HTERT RPE-1 (cell line): ENCODE measurements around the gene MIB2.

ENCODE experiments used
- in situ Hi-C: fragments of 300-500 bp; cut with MboI; formaldehyde crosslinking; loops from 4 replicates; pipeline ENCODE4 v1.14.3; 2020; ENCODE audit warnings: low sequenced_read_pairs

MIB2 gene

DNA sequence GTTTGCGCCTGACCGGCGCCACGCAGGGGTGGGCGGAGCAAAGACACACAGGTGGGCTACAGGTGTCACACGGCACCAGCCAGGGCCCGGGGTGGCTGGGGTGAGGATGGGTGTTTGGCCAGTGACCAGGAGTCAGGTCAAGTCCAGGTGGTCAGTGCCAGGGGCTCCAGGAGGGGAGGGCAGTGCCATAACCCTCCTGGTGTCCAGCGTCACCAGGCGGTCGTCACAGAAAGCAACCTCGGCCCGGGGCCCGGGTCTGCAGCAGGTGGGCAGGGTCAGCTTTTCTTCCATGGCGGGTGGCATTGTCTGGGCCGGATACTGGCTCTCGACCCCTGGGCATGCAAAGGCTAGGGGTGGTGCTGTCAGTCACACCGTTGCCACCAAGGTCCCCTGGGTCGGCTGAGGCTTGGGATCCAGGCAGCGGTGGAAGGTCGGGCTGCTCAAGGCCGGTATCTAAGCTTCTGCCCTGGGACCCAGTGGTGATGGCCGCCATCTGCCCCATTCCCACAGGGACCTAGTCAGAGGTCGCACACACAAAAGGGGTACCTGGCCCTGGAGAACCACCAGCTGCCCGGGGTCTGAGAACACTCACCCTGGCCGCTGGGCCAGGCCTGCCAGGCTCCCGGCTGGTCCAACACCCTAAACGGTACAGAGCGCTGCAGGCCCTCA, 17.1 kb upstream of the MIB2 start:
- in situ Hi-C loops = no loop called here

GRCh38 chr1:1598720-1599029, 16.6 kb upstream of the MIB2 start:
- in situ Hi-C loops = no loop called here

- in situ Hi-C loops = no loop called here
These were observed 16.0 kb upstream of the MIB2 start for GRCh38 chr1:1599030-1599934.

DNA sequence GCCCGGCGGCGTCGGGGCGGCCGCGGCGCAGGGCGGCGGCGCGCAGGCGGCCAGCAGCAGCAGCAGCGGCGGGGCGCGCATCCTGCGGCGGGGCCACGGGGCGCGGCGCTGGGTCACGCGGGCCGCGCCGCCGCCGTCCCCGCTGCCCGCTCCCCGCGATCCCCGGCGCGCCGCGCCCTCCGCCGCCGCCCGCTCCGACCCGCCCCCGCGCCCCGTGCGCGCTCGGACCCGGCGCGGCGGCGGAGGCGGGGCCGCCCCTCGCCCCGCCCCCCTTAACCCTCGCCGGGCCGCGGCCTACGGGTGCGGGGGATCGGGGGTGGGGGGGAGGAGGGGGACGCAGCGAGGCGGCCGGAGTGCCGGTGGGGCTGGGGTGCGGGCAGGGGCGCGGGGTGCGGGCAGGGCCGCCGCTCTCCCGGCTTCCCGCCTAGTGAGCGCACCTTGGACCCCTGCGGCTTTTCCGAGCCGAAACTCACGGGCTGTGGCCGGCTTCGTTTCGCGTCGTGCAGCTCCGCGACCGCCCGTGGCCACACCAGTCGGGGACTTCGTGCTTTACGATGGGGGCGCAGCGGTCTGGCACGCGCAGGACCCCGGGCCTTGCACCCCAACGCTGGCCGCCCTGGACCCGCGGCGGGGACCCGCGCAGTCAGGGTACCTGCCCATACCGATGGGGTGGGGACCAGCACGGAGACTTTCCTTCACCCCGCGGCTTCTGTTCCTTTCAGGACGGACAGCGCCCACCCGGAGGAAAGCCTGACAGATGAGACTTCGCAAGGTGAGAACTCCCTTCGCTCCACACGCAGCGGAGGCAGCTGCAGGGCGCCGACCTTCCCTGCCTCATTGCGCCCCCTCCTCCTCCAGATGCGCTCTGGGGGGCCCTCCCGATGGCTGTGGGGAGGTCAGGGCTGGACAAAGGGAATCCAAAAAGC, 15.1 kb upstream of the MIB2 start, which contains the start of gene FNDC10:
TSS of gene FNDC10 (minus strand) at position 201 of the 926 bp plus-strand sequence. CDS start at position 81, 120 bp downstream.
- in situ Hi-C loops = no loop called here

DNA sequence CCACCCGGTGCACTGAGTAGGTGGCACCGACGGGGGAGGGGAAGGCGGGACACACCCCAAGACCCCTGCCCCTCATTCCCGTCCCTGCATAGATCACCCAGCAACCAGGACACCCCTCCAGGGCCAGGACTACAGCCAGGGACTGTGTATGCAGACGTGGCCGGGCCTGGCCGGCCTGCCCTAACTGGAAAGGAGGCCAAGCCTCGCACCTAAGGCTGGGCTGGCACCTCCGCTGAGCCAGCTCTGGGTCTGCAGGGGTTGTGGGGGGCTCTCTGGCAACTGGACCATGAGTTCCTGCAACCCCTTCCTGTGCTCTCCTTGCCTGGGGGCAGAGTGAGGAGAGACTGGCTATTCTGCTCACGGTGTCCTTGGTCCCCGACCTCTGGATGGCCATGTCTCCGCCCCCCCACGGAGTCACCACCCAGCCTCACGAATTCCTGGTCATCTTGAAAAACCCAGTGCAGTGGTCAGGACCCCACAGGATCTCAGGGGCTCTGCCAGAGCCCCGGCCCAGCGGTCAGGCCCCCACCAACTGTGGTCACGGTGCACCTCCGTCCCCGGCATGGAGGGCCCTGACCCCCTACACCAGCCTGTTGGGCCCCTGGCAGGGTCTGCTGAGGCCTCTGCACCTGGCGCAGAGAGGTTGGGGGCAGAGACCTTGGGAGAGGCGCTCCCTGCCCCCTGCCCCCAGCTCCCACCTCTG, 14.3 kb upstream of the MIB2 start:
- in situ Hi-C loops = no loop called here

DNA sequence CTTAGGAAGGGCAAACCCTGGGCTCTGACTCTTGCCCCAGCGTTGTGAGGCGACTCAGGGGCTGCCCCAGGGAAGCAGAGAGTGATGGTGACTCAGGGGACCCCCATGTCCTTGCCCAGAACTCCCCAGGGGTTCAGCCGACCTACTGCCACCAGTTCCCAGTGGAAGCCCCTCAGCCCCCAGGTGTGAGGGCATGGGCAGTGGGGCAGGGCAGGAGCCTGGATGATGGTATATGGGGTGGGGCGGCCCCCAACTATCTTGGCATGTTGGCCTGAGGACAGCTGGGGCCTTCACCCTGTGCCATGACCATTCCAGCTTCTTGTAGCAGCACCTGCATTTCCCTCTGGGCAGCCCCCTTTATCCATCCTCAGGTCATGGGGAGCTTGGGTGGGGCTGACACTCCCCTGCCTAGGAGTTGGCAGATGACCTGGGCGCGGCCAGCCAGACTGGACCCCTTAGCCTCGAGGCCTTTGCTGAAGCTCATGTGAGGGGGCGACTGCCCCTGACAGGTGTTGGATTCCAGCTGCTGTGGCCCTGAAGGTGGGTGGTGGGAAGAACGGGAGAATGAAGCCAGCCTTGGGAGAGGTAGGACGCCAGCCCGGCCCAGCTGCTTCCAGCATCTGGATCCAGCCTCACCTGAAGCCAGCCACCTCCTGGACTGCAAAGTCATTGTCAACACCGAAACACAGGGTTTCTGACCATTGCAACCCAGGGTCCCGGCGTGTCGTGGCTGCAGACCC, 13.6 kb upstream of the MIB2 start:
- in situ Hi-C loops = no loop called here

- in situ Hi-C loops = no loop called here
These were observed 12.9 kb upstream of the MIB2 start for GRCh38 chr1:1602304-1602967.

GRCh38 chr1:1602968-1603506, 12.3 kb upstream of the MIB2 start:
- in situ Hi-C loops = no loop called here

DNA sequence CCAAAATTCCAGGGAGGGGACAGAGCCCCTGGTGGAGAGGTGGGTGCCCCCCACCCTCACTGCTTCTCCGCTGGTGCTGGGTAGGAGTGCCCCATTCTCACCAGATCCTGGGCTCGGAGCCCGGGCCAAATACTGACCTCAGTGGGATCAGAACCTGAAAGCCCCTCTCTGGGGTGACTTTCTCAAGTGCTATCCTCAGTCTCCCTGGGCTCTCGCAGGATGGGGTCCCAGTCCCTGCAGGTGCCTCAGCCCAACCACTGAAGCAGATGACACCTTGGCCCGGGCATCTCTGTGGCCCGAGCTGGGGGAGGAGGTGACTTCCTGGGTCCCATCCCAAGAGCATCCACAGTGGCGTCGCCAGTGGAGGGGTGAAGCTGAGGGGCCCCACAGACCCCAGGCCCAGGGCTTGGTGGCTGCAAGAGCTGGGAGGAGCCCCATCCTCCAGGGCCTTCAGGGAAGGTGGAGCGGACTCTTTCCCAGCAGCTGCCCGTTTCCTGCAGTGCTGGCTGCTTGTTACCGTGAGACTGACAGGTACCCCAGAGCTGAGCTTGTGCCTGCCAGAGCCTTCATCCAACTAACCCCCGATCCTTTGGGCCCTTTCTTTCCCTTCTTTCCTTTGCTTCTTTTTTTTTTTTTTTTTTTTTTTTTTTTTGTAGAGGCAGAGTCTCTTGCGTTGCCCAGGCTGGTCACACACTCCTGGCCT, 11.5 kb upstream of the MIB2 start:
- in situ Hi-C loops = no loop called here

DNA sequence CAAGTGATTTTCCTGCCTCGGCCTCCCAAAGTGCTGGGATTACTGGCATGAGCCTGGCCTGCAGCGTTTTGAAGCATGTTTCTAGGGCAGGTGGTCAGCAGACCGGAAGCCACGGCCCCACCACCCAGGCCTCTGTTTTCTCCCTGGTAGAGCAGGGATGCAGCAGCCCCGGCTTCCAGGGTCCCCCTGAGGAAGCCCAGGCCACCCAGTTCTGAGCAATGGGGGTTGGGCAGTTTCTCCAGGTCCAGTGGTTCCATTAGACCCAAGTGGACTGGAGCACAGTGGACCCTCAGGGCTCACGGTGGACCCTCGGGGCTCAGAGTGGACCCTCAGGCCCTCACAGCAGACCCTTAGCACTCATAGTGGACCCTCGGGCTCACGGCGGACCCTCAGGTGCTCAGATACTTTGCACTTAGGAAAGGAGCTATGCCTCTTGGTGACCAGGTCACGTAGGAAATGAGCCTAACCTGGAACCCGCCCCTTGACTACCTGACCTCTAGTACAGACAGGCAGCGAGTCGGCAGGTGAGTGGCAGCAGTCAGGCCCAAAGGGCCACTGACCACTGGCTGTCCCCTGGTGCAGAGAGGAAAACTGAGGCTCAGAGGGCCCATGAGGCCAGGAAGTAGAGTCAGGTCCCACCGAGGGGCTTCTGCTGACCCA, 10.8 kb upstream of the MIB2 start:
- in situ Hi-C loops = no loop called here

DNA sequence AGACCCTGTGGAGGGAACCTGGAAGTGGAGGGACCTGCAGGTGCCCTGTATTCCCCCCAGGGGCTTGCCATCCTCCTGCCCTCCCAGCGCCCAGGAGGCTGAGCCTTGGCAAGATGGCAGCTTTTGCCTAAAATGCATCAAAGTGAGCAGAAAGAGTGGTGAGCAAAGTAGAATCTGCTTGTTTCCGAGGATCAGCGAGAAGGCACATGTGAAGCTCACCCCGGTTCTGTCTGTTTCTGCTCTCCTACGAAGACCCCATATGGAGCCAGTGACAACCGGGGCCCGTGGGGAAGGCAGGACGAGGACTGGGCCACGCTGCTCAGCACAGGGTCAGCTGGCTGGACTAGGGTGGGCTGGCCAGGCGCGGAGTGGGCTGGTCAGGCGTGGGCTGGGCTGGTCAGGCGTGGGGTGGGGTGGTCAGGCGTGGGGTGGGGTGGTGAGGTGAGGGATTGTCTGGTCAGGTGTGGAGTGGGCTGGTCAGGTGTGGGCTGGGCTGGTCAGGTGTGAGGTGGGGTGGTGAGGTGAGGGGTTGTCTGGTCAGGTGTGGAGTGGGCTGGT, 10.2 kb upstream of the MIB2 start:
- in situ Hi-C loops = no loop called here

DNA sequence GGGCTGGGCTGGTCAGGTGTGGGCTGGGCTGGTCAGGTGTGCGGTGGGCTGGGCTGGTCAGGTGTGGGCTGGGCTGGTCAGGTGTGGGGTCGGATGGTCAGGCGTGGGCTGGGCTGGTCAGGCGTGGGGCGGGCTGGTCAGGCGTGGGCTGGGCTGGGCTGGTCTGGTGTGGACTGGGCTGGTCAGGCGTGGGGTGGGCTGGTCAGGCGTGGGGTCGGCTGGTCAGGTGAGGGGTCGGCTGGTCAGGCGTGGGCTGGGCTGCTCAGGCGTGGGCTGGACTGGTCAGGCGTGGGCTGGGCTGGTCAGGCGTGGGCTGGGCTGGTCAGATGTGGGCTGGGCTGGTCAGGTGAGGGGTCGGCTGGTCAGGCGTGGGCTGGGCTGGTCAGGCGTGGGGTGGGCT, 9.6 kb upstream of the MIB2 start:
- in situ Hi-C loops = no loop called here

- in situ Hi-C loops = no loop called here
These were observed 9.1 kb upstream of the MIB2 start for GRCh38 chr1:1606232-1606631.

GRCh38 chr1:1609822-1610485, 5.3 kb upstream of the MIB2 start:
- in situ Hi-C loops = no loop called here

DNA sequence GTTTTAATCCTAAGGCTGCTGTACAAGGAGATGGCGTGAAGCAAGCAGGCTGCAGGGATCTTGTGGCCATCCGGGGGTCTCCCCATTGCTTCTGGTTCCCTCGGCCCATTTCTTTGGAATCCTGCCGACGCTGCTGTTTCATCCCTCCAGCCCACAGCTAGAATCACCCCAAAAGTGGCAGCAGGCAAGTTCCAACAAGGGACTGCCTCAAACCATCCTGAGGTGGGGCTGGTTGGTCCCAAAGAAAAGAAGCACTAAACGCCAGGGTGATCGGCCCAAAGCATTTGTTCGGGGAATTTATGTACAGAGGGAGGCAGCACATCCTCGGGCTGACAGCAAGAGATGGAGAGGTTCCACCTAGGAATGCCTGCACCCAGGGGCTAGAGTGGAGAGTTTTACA, 4.5 kb upstream of the MIB2 start:
- in situ Hi-C loops = no loop called here

- in situ Hi-C loops = no loop called here
These were observed 3.2 kb upstream of the MIB2 start for GRCh38 chr1:1612104-1612400.

- in situ Hi-C loops = no loop called here
These were observed 1.7 kb upstream of the MIB2 start for GRCh38 chr1:1613509-1614082.
